ENCODE data around the gene PRKG1.

Gene PRKG1

DNA sequence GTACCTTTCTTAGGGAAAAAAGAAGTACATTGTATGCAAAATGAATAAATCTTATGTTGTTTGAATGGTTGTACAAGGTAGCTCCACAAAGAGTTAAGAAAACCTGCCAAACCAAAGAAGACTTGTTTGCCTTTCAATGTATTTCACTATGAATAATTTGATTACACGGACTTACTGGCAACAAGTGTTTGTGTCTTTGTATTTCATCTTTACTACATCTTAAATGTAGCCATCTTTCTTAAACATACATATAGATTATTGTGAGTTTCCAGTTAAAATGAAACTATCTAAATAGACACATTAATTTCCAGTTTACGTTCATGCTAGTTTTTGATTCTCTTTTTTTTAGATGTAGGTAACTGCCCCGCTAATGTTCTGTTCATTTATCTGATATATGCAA is 2.8 kb downstream of the PRKG1 start:
- DNase-seq = no peak

DNA sequence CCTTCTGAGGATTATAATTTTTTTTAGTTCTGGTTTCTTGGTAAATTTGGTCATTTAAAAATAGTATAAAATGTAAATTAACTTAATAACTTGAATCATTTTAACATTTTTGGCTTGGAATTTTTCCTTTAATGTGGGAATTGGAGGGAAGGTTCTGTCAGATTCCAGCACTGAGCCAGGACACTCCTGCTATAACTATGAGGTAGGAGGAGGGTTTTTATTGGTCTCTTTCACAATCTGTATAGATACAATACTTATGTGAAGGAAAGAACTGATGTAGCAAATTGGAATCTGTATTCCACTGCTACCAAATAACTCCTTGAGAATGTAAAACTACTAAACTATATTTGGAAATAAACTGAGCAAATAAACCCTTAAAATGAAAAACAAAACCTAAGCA is 3.2 kb downstream of the PRKG1 start:
- no peak for DNase-seq

DNA sequence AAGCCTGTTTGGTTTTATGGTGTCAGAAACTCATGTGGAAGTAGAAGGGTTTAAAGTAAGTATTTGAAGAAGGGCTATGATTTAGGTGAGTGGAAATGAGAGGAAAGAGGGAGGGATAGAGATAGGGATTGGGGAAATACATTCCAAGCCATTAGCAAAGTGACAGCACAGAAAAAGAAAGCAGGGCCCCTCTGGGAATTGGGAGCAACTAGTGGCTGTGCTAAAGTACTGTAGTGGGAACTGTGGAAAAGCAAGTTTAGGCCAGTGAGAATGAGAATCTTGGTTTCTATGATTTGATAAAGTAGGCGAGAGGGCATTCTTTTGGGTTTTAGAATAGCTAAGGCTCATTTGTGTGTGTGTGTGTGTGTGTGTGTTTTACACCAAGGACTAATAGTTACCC is 5.0 kb downstream of the PRKG1 start:
- DNase-seq = no peak

DNA sequence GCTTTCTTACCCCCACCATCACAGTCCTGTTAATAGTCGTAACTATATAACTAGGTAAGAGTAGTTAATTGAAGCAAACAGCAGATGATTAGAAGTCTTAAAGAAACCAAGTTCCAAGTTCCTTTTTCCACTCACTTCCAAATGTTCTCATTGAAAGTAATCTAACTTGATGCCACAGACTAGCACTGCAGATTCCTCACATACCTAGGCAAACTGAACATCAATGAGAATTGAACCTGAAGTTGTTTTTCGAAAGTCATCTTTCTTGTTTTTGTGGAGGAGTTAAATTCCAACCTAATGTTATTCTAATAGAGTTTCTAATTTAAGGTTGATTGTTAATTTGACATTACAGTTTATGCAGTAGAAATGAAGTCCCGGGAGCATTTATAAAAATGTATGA is 5.5 kb downstream of the PRKG1 start:
- DNase-seq = no peak

DNA sequence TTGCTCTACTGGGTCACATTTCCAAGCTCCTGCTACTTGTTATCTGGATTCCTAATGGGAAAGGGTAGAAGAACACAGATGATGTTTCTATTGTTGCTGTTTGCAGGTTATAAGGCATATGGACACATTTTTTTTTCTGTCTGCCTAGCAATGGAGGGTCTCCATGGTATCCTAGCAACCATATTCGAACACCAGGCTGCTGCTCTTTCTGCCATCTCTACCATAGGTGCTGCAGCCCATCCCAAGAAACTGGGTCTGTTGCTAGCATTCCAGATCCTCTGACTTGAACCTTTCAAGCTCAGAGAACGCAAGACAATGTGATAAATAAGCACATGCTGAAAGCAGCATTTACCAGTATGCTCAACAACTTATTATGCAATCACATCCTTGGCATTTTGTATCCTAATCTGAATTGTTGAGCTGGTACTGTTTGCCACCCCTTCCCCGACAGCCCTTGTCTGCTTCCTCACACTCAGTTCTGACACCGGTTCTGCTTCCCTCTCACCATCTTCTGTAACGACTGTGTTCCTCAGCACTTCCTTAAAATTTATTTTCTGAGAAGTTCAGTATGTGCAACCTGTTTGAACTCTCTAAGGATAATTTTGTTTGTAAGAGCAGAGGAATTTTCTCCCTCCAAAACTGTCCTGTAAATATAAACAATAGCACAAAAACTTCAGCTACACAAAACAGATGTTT is 6.2 kb downstream of the PRKG1 start:
- no peak for DNase-seq

DNA sequence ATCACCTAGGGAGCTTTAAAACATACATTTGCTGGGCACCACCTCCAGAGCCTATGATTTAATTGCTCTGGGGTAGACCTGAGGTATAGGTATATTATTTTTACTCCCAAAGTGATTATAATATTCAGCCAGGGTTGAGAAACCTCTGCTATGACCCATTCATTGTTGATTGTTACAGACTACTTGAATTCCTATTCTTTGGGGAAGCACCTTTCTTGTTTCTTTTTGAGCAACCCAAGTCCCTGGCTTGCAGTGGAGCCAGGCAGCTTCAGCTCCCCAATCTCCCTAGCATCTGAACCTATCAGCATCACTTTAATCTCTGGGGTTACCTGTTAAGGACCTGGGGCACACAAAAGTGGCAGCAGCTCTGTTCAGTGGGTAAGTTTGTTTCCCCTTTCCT is 8.6 kb downstream of the PRKG1 start:
- DNase-seq = no peak

DNA sequence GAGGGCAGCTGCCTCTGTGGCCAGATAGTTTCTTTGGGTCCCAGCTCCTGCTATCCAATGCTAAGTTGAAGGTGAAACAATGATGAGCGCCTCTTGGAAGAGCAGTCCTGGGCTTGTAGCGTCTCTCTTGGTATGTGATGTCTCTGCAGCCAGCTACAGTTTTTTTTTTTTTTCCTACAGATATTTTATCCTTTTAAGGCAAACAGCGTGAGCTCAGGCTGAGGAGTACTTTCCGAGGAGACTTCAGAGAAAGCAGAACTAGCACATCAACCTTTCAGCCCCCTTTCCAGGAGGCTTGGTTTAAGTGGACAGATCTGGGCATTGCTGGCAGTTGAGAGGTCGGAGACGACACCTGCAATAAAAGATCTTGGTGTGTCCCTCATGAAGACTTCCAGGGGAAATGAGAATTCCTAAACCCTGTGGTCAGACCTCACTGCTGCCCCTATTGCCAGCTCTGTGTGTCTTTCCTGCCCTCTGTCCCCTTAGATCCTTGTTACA is 9.1 kb downstream of the PRKG1 start:
- DNase-seq = no peak

DNA sequence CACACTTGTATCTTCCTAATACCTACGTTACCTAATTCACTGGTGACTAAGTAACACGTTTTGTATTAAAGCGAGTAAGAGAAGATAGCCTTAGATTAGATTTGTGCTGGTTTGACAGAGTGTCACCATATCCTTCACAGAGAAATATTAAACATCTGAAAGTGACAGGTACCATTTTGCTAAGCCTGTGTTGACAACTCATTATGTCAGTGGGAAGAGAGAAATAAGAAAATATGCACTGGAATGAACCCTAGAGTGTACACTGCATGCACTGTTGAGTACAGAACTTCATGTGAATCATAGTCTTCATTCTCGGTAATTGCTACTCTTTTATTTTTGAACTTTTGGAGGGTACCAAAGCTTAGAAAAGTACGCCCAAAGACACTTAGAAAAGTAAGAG is 10.9 kb downstream of the PRKG1 start:
- DNase-seq = no peak

DNA sequence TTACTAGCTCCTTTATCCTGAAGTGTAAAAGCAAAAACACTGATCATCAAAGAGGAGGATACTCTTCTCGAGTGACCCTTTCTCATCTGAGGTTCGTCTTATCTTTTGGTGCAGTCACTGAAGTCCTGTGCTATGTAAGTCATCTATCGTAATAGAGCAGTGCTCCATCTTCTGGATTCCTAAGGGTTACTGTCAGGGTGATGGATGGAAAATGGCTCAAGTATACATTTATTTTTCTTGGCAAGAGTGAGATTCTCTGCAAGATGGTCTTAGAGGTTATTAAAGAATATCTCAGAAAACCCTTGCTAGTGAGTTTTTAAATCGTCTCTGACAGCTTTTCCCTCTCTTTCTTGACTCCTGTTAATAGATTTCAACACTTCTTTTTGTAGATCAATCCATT is 12.4 kb downstream of the PRKG1 start:
- DNase-seq = no peak

DNA sequence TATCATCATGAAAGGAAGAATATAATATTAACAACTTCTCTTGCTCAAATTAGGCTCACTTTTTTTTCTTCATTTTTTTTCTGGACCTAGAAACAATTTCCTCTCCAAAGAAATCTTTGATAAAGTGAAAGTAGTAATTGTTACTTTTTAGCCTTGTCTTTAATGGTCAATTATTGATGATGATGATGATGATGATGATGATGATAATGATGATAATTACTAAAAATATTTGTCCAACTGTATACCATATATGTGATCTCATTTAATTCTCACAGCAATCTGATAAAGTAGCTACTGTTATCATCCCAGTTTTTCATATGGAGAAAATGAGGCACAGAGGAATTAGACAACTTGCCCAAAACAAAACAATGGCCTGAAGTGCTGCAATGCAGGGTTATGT is 12.8 kb downstream of the PRKG1 start:
- DNase-seq = no peak

DNA sequence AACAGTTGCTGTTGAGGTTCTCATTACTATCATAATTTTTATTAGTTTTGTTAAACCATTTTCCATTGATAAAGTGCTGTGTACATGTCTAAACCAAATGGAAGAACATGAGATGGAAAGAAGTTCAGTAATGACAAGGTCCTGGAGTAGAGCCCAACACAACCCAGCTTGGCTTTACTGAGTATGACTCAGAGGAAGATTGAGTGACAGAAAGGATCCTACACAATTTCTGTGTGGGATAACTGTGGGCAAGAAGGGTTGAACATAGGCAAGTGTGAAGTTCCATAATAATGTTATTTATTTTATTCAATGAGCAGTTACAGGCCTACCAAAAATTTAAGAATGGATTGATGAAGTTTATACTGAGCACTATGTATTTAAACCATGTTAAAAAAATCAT is 15.9 kb downstream of the PRKG1 start:
- no peak for DNase-seq

DNA sequence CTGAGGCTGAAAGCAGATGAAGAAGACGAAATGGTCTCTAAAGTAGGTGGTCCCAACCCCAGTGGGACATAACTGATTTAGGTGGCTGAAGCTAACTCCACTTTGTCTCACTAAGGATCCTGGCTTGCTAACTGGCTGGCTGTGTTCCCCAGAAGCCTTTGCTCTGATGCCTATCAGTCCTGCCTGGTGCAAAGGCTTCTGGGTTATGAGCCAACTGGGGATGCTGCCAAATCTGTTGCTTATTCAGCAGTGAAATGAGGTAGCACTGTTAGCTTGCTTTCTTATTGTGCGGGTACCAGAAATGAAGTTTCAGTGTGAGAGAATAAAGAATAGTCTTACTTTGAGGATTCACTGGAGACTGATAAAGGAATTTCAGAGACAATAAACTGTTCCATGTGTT is 18.1 kb downstream of the PRKG1 start:
- DNase-seq = no peak

DNA sequence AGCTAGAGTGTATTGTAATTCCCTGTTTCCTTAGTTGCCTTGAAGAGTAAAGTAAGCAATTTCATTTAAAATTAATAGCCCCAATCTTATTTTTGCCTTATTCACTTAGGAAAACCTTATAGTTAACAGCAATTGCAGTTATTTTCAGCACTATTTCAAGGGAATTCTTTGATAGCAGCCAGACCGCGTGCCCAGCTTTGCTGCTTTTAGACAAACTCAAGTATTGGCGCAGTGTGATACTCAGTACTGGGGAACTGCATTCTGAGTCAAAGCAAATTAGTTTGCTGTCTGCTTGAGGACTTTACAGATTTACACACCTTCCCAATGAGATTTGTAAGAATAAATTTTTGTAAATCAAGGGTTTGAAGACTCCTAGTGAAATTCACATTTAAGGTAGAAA is 21.2 kb downstream of the PRKG1 start:
- DNase-seq = no peak

DNA sequence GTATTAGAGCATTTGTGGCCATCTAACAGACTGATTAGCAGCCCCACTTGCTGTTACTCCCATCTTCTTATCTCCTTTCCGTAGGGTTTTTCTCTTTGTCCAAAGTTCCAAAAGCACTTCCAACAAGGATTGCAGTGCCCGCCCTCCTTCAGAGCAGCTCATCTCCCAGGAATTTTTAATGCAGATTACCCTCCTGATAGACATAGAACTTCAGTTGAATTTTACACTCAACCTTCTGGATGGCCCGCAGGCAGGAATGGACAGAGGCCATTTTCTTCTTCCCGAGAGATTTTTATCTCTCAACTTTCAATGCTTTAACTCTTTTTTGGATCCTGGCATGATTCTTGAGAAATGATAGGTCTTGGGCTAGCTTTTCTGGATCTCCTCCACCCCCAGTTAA is 23.3 kb downstream of the PRKG1 start:
- DNase-seq = no peak

DNA sequence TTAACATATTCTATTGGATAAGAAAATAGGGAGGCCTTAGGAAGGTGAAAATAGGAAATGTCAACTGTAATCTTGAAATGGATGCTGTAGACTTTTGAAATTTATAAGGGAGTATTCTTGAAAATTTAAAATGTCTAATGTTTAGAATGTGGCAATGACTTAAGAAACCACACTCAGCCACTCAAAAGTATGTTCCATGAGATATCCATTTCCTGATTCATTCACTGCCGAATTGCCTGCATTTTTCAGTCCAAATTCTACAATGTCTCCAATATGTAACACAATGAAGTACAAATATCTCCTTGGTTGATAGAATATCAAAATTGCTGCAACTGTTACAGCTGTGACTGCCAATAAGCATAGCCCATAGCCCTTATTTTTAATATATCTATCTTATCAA is 25.9 kb downstream of the PRKG1 start:
- no peak for DNase-seq

DNA sequence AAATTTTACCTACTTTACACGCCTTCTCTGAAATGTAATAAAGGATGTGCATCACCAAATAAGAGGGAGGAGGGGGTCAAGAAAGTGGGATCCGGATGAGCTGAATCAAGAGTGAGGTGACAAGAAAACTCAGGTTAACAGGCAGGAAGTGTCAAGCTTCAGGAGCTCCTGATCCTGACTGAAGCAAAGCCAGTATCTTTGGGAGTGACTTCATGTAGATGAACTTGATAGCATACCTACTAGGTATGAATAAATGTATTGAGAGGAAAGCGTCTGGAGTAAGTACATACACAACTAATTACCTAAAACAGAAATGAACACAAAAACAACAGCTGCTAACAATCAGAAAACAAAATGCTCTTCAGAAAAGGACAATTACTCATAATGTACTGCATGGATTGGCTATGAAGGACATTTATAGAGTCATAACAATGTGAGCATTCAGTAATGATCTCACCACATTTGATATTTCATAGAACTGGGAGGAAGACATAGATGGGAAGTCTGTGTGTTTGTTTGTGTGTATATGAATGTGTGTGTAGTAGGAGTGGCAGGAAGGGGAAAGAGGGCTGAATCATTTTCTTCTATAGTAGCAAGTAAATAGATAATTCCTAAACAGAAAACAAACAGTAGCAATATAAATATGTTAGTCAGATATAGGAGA is 29.4 kb downstream of the PRKG1 start:
- DNase-seq = no peak

DNA sequence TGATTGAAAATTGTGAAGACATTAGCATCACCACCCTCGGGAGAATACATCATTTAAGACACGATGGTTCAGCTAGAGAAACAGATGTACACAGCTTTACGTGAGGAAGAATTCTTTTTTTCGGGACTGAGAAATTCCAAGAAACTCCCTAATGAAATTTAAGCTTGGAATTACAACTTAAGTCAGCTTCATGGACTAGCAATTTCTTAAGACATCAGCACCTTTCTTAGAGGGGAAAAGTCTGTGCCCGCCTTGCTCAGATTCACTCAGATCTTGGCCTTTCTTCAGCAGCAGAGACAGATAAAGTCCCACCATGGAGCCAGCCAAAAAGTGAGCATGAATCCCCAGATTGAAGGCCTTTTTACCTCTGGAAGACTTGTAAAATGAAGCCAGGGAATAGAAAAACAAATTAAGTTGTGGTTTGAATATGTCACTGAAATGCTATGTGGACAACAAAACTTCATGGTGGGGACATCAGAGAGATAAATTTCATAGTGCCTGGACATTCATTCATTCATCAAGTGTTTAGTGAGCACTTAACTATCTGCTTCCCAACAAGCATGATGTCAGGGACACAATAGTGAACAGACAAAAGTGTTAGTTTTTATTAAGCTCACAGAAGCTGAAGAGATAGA is 32.1 kb downstream of the PRKG1 start:
- DNase-seq = no peak

DNA sequence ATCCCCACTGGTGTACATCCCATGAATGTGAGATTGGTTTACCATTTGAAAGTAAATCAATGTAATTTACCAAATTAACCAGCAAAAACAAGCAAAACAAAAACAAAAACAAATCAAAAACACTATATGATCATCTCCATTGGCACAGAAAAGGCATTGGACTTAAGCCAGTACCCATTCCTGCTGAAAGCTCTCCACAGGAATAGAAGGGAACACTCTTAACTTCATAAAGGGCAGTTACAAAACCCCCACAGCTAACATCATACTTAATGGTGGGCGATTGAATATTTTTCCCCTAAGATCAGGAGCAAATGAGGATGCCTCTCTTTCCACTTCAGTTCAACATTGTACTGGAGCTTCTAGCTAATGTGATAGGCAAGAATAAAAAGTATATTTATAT is 34.1 kb downstream of the PRKG1 start:
- DNase-seq = no peak

DNA sequence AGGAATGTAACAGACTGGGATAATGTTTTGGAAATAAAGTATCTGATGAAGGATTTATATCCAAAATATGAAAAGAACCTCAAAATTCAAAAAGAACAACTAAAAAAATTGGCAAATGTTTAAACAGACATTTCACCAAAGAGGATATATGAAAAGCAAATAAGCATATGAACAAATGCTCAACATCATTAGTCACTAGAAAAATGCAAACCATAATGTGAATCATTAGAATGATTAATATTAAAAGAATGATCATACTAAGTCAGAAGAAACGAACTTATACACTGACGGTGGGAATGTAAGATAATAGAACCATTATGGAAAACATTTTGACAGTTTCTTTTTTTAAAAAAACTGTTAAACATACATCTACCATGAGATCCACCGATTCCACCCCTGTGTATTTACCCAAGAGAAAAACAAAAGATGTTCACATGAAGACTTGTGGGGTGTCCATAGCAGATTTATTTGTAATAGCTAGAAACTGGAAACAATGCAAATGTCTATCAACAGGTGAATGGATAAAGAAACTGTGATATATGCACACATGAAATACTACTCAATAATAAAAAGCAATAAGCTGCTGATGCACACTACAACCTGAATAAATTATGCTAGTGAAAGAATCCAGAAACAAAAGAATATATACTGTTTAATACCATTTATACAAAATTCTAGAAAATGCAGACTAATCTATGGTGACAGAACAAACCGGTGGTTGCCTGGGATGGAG is 35.7 kb downstream of the PRKG1 start:
- no peak for DNase-seq

DNA sequence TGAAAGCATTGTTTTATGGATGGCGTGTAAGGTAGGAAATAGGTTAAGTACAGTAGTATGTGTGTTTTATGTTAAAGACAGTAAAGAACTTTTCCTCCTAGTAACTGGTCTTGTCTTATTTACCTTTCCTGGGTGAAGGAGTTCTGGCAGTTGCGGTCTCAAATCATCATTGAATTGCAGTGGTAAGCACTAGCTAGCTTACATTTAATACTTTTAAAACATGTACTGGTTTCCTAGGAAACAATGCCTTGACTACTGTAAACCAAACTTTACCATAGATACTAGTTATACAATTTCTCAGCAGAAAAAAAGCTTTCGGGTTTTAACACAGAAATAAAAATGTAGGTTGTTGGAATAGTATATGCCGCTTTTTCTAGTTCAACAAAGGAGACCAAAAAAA is 37.7 kb downstream of the PRKG1 start:
- DNase-seq = no peak

DNA sequence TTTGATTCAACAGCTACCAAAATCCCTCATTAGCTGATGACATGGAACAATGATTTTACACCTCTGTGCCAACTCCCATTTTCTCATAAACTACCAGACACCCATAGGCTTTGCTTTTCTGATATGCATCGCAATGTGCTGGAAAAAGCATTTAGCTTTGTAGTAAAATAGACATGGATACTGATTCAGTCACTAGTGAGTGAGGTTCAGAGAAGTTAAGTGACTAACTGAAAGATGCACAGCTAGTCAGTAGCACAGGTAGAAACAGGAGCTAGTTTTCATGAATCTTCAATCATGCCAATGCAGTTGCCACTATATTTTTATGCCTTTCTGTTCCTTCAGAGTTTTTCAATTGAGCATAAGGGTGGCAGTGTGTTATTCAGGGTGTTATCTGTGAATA is 38.7 kb downstream of the PRKG1 start:
- no peak for DNase-seq

DNA sequence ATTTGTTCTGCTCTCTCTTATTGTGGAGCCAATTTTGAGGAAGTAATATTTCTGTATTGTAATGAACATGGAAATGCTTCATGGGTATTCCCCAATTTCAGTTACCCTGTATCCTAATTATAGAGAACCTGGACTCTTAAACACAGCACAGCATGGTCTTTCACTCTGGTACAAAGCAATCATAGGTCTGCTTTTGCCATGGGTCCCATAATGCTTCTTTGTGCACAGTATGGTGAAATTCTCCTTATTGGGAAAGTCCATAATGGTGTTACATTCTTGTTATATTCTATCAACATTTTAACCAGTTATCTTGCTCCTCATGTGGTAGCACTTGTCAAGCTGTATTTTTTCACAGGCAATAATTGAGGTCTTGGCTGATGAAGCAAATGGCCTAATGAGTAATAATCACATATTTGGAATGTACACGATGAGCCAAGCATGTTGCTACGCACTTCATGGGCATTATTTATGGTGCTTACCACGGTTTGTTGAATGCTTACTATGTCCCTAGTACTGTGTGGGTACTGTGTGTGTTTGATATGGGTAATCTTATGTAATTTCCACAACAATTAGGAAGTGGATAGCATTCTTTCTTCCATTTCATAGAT is 42.9 kb downstream of the PRKG1 start:
- no peak for DNase-seq

DNA sequence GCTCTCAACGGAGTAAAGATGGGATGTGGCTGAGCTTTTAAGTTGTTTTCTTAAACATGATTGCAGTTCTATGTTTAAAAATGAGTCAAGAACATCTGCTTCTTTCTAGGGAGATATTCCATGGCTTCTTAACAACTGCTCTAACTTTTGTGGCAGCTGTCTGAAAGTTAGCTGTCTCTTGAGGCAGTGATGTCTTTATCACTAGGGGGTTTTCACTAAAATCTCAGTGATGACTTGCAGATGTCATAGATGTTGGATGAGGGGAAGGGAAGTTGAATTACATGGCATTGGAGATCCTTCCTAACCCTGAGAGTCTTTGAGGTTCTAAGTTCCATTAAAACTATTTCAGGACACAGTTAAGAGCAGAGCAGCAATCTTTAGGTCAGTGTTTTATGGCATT is 43.5 kb downstream of the PRKG1 start:
- no peak for DNase-seq

Data from DMS79 treated with DMSO at 0.1 percent for 48 hours (cell line).